GM18909 (cell line): ENCODE data around the gene TBX10.
"Not testable (repeated sequence)": the region's sequence is repeated elsewhere in the genome, so short reads cannot be mapped to it uniquely, and the experiment has no call there.

Experiments
- ATAC-seq: cut with Tn5 transposase; IDR thresholded peaks from one replicate; pipeline ENCODE4 v1.9.1; 2021; ENCODE audit warnings: mild to moderate bottlenecking; ENCODE audit not compliant: unreplicated experiment, poor library complexity

The TBX10 gene

DNA sequence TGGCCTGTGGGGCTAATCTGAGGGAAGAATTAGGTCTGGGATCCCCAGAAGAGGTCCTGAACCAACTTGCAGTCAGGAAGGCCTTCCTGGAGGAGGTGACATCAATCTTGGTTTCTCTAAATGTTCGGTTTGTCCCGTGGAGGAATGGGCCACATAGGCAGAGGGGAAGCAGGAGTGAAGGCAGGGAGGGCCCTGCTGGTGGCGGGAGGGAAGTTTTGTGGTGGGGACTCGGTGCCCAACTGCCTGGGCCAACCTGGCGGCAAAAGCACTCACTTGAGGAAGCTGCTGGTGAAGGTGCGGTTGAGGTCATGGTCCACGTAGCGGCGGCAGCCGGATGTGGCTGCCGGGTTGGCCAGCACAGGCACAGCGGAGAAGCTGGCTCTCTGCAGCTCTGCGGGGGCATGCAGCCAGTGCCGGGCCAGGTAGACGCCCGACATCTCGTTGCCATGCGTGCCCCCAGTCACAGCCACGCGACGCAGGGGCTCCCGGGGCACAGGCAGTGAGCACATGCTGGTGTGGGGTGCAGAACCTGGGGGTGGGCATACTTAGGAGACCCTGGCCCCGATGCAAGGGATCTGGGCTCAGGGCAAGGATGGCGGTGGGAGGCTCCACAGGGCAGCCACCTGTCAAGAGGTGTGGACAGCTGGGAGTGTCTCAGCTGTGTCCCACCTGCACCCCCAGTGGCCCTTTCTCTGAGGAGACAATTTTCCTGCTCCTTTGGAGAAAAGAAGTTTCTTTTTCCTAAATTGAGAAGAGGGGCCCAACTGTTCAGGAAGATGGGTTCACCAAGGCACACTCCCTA is 7.2 kb upstream of the TBX10 start:
- ATAC-seq, result peak; percentile 38

DNA sequence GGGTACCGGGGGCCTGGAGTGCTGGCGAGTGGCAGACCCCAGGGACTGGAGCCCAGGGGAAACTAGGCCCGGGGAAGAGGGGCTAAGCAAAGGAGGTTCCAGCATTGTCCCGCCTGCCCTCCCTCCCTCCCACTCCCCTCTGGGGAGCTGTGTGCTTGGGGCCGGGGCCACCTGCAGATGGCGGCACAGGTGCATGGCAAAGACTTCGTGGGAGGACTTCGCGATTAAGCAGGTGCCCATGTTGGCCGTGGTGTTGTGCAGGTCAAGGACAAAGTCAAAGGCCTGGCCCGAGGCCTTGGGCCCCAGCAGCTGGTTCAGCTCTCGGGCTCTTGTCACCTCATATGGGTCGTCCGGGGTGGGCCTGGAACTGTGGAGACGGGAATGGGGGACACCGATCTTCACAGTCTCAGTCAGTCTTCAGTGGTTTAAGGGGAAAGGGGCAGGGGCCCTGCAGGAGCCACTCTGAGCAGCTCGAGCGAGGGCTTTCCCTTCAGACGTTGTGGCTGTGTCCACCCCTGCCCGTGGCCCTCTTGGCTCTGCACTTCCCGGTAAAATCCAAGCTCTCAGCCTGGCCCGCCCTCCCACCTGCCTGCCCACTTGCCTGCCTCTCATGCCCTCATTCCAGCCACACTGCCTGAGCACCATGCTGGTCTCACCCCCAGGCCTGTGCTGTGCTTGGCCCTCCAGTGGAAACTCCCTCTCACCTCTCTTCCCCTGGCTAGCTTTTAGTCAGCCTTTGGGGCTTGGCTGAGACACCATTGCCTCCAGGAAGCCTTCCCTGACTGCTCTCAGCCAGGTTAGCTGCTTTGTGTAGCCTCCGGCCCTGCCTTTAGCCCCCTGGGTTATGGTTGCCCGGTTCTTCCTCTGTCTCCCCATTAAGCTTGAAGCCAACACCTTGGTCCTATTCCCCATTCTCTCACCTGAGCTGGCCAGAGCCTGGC is 6.2 kb upstream of the TBX10 start:
- no peak for ATAC-seq

DNA sequence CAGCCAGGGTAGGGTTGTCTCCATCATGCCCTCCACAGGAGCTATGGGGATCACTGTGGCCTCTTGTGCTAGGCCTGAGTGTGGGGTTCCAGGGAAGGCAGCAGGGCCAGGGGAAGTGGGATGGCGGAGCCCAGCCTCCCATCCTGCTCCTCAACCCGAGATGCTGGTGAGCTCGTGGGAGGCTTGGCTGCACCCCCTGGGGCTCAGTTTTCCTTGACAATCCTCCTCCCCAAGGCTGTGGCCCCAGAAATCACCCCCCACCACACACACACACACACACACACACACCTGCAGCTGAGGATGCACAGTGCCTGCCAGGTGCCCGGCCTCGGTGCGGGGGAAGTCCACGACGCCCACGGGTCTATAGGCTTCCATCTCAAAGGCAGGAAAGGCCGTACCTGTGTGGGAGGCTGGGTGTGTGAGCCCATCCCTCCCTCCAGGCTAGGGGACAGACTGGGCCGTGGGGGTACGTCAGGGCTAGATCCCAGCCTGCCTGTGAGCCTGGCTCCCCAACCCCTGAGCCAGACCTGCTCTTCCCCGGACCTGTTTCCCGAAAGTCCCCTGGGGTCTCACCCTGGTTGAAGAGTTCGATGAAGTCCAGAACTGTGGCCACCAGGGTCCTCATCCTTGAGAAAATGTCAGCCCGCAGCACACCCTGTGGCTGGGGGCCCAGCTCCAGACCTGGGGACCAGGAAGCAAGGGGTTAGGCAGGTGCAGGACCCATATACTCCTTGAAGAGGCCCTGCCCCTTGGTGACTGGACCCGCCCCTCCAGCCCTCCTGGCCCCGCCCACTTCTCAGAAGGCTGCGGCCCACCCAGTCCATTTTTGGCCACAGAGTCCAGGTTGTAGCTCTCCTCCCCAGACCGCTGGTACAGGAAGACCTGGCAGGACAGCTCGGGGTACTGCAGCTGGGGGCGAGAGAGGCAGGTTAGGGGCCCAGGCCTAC is 5.2 kb upstream of the TBX10 start:
- ATAC-seq, result no peak

DNA sequence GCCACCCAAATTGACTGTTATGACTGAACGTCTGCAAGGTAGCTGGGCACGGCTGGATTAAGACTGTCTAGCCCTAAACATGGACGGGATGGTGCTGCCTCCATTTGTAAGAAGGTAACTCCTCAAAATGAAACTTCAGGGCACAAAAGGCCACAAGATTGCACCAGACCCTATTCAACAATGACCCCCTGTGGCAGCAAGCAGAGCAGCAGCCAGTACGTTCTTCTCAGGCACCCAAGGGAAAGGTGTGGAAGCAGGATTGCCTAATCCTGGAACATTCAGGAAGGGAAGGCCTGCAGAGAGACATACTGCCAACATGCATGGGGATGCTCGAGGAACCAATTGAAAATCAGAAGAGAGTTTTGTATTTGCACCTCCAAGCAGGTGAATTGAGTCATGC is 4.5 kb upstream of the TBX10 start:
- no peak for ATAC-seq

DNA sequence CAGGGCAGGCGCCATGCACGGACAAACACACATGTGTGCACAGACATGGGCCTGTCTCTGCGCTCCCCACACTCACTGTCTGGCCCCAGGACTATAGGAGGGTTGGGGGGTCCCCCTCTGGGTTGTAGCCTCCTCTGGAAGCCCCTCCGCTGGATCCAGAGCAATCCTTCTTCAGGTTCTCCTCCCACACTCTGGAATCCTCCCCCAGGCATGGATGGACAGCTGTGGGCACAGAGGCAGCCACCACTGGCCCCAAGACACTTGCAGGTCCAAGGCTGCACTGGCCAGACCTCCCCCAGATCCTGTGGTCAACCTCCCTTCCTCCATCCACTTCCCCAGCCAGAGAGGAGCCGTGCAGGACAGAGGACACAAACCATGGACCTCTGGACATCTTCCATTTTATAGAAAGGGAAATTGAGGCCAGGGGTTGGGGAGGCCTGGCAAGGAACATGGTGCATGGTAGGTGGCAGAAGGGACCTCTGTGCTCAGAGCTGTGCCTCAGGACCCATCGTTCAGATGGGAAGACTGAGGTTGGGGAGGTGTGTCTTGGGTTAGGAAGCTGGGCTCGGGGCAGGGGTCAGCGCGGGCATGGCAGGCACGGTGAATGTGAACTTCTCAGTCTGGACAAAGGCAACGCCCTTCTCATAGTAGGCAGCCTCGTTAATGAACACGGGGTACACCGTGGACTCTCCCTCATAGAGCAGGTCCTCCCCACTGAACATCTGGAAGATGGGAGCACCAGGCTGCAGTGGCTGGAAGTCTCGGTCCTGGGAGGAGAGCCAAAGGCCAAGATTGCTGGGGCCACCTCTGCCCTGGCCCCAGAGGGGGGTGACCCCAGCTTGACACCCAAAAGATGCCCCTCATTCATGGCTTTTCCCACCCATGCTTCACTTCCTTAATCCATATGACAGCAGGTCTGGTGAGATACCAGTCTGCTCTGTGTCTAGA is 2.9 kb upstream of the TBX10 start:
- ATAC-seq, result no peak

DNA sequence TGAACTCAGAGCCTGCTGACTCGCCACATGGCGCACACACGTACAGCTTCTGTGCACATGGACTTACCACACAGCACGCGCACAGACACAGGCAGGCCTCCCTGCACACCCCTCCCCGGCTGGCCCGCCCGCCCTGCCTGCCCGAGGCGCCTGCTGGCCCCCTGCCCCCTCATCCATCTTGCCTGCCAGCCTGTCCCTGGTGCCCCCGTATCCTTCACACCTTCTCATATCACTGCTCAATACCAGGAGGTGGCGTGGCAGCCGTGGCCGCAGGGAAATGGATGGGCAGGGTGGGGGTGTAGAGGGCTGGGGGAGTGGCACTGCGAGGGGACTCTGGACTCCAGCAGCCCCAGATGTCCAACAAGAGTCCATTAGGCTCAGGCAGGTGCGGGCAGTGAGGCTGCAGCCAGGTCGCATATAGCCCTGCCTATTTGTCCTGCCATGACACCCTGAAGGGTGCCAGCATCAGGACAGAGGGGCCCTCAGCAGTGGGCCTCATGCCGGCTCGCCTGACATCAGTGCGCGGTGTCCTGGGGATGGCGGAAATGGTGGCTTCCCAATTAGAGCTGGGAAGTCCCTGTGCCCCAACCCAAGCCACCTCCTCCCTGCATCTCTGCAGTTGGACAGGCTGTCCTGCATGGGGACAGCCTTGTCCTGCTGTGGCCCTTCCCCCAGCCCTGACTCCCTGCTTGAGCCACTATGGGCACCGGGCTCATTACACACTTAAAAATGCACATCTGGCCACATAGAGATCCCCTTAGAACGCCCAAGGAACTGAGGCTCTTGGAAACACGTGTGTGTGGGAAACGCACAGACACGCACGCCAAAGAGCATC is 2.0 kb upstream of the TBX10 start:
- ATAC-seq, result no peak

DNA sequence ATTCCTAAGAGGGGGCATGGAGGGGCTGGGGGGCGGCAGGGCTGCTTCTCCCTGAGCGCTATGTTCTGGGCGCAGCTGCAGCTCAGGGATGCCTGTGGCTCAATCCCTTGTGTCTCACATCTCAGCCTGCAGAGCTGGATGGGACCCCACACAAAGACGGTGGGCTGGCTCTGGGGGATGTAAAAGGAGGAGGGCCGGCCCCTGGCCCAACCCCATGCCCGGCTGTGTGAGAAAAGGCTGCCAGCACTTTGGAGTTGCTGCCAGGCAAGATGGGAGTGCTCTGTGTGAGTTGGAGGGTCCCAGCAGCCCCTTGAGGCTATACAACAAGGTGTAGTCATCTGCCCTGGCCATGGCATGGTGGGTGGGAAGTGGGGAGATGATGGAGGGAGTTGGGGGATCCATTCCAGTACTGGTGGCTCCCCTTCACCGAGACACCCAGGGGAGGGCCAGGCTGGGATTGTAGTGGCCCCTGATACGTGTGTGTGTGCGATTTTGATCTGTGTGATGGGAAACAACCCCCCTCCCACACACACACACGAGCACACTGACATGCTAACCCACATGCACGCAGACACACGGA is 1.3 kb upstream of the TBX10 start:
- no peak for ATAC-seq

DNA sequence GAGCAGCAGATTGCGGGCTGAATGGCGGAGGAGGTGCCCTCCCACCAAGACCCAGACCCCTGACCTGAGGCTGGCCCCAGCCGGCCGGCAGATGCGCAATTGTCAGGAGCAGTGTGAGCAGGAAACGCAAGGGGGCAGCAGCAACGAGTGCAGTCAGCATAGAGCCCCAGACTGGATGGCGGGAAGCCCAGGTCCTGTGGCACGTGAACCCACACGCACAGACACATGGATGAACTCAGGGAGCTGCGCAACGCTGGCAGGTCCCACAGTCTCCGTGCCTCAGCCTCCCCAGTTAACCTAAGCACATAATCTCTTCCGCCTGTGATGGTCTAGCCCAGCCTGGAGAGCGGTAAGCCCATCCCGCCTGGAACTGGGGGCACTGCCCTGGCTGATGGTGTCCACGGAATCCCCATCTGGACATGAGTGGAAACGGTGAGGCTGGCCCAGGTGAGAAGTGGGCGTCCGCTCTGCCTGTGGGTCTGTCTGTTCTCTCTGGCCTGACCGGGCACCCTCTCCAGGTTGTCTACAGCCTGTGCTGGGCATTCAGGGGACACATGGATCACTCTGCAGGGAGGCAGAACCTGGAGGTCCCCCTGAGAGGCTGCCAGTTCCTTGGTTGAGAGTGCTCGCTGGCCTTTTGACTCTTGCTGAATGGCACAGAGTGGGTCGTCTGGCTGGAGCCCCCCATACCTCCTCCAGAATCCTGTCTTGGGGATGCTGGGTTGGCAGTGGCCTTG is 626 bp upstream of the TBX10 start:
- ATAC-seq, result no peak

DNA sequence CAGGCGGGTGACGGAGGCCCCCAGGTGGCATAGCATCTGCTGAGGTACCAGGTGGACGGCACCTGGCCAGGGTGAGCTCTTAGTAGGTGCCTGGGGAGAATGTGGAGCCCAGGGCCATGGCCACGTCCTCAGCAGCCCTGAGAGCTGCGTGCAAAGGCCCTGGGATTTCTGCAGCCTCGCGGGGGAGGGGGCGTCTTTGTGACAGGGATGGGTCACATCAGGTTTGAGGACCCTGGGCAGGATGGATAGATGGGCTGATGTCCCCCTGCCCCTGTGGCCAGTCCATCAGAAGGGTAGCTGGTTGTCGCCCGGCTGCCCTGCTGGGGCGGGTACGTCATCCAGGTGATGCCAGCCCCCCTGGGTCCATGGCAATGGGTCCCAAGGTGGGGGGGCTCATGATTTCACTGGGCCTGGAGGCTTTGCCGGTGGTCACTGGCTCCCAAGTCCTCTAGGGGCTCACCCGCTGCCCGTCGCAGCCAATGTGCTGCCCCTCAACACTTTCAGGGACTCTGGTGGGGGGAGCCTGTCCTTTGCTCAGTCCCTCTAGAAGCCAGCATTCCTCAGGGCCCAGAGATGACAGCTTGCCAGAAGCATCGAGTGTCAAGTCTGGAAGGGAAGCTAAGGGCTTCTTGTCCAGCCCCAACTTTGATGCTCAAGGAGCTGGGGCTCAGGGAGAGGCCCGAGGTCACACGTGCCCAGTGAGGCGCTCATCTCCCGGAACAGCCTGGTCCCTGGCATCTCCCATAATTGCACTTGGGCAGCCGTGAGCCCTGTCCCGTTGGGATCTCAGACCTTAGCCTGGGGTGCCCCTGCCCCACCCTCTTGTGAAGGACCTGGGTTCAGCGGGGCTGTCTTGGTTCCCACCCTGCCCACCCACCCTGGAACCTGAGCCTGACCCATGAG is 777 bp downstream of the TBX10 start:
- ATAC-seq, result no peak

DNA sequence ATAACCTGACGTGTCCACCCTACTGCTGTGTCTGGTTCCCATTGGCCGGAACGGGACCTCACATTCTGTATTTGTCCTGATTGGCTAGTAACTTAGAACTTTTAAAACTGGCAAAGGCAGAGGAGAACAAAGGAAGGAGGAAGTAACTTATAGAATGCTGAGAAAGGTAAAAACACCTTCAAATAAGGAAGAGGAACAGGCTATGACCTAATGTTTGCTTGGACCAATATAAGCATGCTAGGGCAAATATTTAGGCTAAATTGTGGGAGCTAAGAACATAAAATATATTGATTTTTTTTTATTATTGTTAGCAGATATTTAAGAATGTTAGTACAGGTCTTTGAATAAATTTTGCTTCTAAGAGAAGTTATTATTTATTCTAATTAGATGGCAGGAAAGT is 2.1 kb downstream of the TBX10 start:
- not testable (repeated sequence) for ATAC-seq

DNA sequence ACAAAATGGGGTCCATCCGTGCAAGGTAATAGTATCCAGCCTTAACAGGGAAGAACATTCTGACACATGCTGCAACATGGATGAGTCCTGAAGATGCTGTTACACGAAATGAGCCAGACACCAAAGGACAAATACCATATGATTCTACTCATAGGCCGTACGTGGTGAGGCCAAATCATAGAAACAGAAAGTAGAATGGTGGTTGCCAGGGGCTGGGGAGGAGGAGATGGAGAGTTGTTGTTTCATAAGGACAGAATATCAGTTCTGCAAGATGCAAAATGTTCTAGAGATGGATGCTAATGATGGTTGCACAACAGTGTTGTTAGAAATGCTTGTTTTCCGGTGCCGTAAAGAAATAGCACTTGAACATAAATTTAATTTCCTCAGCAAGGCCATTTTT is 2.6 kb downstream of the TBX10 start:
- ATAC-seq, result no peak

DNA sequence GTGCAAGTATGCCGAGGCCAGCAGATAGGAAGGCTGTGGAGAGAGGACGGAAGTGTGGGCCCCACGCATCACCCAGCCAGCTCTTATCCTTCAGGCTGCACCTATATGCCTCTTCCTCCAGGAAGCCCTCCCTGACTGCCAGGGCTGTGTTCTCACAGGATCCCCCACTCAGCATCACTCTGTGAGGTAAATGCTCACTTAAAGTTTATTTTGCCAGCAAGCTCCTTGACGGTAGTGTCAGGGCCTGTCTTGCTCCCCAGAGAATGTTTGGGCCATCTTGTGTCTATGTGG is 4.4 kb downstream of the TBX10 start:
- no peak for ATAC-seq

DNA sequence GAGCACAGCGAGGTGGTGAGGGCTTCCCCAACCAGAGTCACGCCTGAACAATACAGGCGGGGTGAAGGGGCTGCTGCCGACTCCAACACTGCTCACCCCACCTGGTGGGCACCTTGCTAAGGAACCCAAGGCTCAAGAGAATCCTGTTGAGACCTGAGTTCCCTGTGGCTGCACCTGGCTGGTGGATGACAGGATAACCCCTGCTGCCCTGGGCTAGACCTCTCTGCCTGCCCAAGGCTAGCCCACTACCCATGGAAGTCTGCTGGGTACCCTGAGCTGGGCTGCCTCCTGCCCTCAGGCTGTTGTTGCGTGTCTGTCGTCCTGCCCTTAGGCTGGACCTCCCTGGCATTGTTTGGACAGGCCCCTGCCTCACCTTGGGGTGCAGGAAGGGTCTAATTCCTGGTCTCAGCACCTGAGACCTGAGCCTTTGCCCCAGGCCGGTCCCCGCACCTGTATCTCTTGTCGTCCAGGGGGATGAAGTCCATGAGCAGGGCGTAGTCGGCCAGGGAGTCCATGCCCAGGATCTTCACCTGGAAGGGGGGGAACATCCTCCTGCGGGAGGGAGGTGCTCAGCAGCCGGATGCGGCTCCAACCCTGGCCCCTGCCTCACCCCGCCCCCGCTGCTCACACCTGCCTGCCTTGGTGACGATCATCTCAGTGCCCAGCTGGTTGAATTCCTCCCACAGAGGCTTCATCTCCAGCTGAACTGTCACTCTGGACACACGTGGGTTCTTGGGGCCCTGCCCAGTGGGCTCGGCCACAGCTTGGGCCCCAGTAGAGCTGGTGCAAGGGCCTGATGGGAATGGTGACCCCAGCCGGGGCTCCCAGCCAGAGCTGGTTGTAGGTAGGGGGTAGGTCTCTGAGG is 5.0 kb downstream of the TBX10 start:
- ATAC-seq, result no peak

DNA sequence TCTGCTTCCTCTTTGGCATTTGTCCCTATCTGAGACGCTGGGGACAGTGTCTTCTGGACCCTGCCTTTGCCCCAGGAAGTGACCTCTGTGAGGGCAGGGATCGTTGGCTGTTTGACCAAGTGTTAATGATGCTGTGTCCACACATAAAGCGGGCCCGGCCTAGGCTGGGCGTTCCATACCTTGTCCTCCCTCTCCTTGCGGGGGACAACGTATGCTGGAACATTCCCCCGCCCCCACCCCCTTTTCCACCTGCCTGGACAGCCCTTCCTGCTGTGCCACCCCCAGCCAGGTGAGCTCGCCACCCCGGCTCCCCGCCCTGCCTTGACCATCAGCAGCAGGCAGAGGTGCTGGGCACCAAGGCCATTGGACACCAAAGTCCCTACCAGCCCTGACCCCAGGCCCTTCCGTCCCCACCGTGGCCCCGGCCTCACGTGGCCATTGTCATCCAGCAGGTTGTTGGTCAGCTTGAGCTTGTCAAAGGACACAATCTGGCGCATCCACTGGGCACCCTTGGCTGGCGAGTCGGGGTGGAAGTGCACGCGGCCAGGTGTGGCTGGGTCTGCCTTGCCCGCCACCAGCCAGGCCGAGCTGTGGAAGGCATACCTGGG is 5.7 kb downstream of the TBX10 start:
- ATAC-seq, result no peak

DNA sequence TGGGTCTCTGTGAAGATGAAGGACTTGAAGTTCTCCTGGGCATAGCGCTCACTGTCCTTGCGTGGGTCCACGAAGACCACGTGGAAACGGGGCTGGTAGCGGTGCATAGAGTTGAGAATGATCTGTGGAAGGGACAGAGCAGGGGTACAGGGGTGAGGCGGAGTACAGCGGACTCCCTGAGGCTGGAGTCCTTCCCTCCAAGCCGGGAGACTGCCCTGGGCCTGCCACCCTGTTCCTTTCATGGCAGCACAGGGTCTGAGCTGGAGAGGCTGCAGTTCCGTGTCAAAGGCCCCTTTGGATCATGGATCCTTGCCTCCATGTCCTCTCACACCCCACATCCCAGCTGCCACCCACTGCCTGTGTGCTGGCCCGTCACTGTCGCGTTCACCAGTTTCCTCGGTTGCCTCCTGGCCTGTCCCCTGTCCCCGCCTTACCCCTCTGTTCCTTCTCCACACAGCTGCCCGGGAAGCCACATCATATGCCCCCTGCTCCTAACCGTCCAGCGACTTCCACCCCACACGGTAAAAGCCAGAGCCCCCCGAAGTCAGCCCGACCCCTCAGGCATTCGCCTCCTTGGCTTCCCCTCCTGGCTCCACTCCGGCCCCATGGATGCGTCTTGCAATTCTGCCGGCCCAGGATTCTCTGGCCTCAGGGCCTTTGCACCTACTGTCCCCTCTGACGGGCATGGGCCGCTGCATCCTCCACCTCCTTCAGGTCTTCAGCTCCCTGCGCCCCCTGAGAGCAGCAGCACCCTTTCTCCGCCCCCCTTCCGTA is 6.4 kb downstream of the TBX10 start:
- ATAC-seq, result no peak
